AG04449 (cell line): ENCODE data around the gene DBH.

Experiments
- CTCF ChIA-PET: fragments of 350-600 bp; formaldehyde crosslinking; extraction: SDS; loops from one replicate; lab custom pipeline; 2021; ENCODE audit warnings: antibody characterized with exemption; lab: Yijun Ruan, JAX
- POLR2A ChIA-PET: fragments of 400-600, 350-600 bp; formaldehyde crosslinking; extraction: SDS; loops from one replicate; lab custom pipeline; 2020; ENCODE audit warnings: antibody characterized with exemption, inconsistent platforms; lab: Yijun Ruan, JAX
- DNase-seq: peaks from one replicate; pipeline ENCODE4 v3.0.0-alpha.2; 2010; ENCODE audit warnings: low read depth, low spot score
- H3K4me3 ChIP-seq: 2 replicates; pipeline ENCODE4 v1.5.1; 2011; ENCODE audit warnings: low read depth, mild to moderate bottlenecking, control low read depth, low read length
- CTCF ChIP-seq: IDR thresholded peaks from one replicate; pipeline ENCODE4 v1.5.1; 2011; ENCODE audit warnings: mild to moderate bottlenecking, moderate library complexity, low read length, control low read depth, inconsistent platforms; ENCODE audit not compliant: insufficient read depth; ENCODE audit errors: missing control alignments

Gene DBH

GRCh38 chr9:133634081-133634691 lies 2.0 kb upstream of the DBH start:
- no peak for DNase-seq
- ChIA-PET POLR2A (no interaction called here), CTCF (no interaction called here)
- no peak overlapping the region for H3K4me3 ChIP-seq
- TF ChIP-seq CTCF: no peak

DNA sequence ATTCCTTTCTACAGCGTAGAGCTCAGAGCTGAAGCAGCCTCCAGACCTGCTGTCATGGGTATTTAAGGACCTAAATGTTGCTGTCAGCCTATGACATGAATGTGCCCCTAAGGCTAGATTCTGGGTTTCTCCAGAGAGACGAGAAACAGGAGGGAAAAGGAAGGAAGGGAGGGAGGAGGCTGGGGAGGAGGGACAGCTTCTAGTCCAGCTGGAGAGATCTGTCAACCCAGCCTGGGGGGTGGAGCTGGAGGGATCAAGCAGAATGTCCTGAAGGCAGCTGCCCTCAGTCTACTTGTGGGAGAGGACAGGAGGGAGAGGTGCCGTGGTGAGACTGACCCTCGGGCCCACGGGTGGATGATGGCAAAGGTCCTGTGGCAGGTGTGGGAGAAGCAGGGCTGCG lies 1.1 kb upstream of the DBH start:
- CTCF ChIA-PET: no interaction called here

GRCh38 chr9:133636902-133637301 lies 739 bp downstream of the DBH start:
- TF ChIP-seq CTCF: no peak
- no peak overlapping the region for H3K4me3 ChIP-seq
- CTCF ChIA-PET: no interaction called here
- DNase-seq: no peak
- POLR2A ChIA-PET: no interaction called here

More for the DNA sequence above, 1.1 kb upstream of the DBH start:
- no peak for DNase-seq
- TF ChIP-seq CTCF: no peak
- no peak overlapping the region for H3K4me3 ChIP-seq
- POLR2A ChIA-PET: no interaction called here

GRCh38 chr9:133637451-133638055 lies 1.4 kb downstream of the DBH start:
- H3K4me3 ChIP-seq: no peak overlapping the region
- DNase-seq: no peak
- TF ChIP-seq CTCF: no peak
- CTCF ChIA-PET: no interaction called here
- POLR2A ChIA-PET: no interaction called here

DNA sequence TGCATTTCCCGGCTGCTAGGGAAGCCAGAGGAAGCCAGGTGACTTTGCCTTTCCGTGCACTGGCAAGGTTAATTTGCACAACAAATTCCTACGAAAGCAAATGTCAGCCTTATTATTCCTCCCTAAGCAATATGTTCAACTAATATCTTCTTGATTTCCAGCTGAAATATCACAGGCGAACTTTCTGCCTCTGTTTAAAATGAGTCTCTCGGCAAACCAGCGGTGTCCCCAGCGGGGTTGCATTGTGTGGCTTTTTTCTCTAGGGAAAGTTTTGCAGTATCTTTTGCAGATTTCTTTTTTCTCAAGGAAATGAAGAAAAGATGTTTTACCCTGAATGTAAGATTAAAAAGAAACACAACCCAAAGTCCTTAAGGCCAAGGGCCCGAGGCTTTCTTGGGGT lies 1.9 kb downstream of the DBH start:
- ChIA-PET POLR2A (no interaction called here), CTCF (no interaction called here)
- H3K4me3 ChIP-seq: no peak overlapping the region

DNA sequence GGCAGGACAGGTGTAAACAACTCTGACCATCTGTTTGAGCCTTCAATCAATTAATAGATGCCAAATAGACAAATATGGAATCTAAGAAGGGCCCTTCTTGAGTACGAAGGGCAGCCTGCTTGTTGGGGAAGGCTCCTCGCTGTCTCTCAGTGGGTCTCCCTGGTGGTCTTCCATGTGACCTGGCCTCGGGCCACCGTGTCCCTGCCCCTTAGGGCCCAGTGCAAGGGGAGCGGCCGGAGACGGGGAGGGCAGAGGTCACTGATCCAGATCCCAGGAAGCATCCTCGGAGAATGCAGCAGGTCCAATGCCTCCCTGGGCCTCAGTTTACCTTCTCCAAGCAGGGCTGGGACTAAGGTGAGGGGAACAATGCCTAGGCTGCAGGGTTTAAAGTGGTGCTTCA lies 2.5 kb downstream of the DBH start:
- no peak for DNase-seq
- H3K4me3 ChIP-seq: no peak overlapping the region
- TF ChIP-seq CTCF: no peak
- ChIA-PET POLR2A (no interaction called here), CTCF (no interaction called here)

More for the DNA sequence above, 1.9 kb downstream of the DBH start:
- no peak for DNase-seq
- TF ChIP-seq CTCF: no peak
